RWPE1 (cell line): ENCODE data around the gene CDH13.

Experiments used
- CTCF ChIA-PET: fragments of 350-600 bp; sonication (Branson Sonifier 250); formaldehyde crosslinking; extraction: SDS; loops from one replicate; lab custom pipeline; 2021; lab: Yijun Ruan, JAX
- POLR2A ChIA-PET: fragments of 400-600 bp; formaldehyde crosslinking; extraction: SDS; loops from one replicate; lab custom pipeline; 2020; ENCODE audit warnings: antibody characterized with exemption; ENCODE audit not compliant: low non-redundant PET; lab: Yijun Ruan, JAX
- DNase-seq: peaks from one replicate; pipeline ENCODE4 v3.0.0; 2012; ENCODE audit warnings: low spot score
- H3K27ac ChIP-seq: fragments of 450-650 bp; 2 replicates; pipeline ENCODE4 v1.5.1; 2017
- CTCF ChIP-seq: fragments of 450-650 bp; conservative IDR thresholded peaks from 2 replicates; pipeline ENCODE4 v1.5.1; 2017; ENCODE audit warnings: low read depth, mild to moderate bottlenecking

Gene CDH13

GRCh38 chr16:83145297-83145696 lies 518.5 kb downstream of the CDH13 start:
- POLR2A ChIA-PET: no interaction called here
- CTCF ChIA-PET: no interaction called here
- no peak for DNase-seq

GRCh38 chr16:83147244-83147643 lies 520.5 kb downstream of the CDH13 start:
- ChIA-PET CTCF (no interaction called here), POLR2A (no interaction called here)
- TF ChIP-seq CTCF: no peak
- DNase-seq: no peak
- H3K27ac ChIP-seq: no peak overlapping the region

More at GRCh38 chr16:83145297-83145696, 518.5 kb downstream of the CDH13 start:
- H3K27ac ChIP-seq: no peak overlapping the region
- TF ChIP-seq CTCF: no peak

DNA sequence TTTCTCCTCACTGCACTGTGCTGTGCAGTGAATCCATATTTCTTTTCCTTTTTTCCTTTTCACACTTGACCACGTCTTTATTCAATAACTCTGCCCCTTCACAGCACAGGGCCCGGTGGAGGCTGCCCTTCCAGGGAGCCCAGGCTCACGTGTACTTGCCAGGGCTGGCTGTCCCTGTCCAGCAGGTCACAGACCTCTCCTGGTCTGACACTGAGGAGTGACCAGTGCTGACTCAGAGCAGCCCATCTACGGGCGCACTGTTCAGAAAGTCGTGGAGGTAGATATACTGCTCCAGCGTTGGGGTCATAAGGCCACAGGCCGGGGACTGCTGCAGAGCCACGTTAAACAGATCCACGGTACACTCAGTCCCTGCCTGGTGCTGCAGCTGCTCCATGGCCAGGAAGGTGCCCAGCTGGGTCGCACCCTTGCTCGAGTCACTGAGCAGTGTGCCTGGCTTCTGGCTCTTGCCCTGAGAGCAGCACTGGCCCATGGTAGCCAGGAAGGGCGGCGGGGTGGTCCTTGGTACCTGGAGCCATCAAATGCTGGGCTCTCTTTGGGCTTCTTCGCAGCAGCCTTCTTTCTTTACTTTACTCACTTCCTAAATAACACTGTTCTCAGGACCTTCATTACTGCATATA lies 531.7 kb downstream of the CDH13 start:
- no peak for DNase-seq
- TF ChIP-seq CTCF: no peak
- CTCF ChIA-PET: no interaction called here
- POLR2A ChIA-PET: no interaction called here
- H3K27ac ChIP-seq: no peak overlapping the region

- DNase-seq: no peak
- POLR2A ChIA-PET: no interaction called here
- CTCF ChIA-PET: no interaction called here
Observed at GRCh38 chr16:83159049-83159448, 532.3 kb downstream of the CDH13 start.

DNA sequence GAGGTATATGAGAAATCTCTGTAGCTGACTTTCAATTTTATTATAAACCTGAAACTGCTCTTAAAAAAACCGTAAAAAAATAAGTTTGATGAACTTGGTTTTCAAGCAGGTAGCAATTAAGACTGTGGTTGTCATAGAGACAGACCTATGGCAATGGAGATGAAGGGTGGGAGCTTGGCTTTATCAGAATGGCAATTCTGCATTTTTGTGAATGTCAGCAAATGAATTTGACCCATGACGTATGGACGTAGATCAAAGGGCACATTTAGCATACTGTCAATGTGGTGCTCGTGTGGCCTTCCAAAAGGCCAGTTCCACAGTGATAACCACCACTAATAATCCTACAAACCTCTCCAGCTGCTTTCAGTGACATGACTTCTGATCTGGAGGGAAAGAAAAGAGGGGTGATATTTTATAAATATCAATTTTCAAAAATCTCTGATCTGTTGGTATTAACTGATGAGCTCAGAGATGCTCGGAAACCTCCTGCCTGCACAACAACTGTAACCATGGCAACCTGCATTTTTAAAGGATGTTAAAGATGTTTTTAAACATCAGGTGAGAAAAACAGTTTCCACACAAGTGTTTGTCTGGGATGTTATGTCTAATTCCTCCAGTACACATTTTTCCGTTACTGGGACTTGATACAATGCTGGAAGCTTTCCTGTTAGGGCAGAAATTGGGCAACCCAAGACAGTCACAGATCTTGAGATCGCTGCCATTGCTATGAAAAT lies 533.7 kb downstream of the CDH13 start:
- H3K27ac ChIP-seq: no peak overlapping the region
- no peak for DNase-seq
- TF ChIP-seq CTCF: no peak
- ChIA-PET POLR2A (no interaction called here), CTCF (no interaction called here)

More at GRCh38 chr16:83159049-83159448, 532.3 kb downstream of the CDH13 start:
- TF ChIP-seq CTCF: no peak
- H3K27ac ChIP-seq: no peak overlapping the region

DNA sequence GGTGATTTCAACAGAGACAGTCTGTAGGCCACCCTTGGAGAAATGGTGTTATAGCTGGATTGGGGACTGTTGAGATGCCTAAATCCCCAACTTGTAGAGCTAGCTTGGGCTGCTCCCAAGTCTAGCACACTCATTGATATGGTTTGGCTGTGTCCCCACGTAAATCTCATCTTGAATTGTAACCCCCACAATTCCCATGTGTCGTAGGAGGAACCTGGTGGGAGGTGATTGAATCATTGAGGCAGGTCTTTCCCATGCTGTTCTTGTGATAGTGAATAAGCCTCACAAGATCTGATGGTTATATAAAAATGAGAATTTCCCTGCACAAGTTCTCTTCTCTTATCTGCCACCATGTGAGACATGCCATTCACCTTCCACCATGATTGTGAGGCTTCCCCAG lies 536.0 kb downstream of the CDH13 start:
- H3K27ac ChIP-seq: no peak overlapping the region
- ChIA-PET CTCF (no interaction called here), POLR2A (no interaction called here)
- no peak for TF ChIP-seq CTCF
- no peak for DNase-seq
